Measurements from ENCODE around the gene FBXW8.

The FBXW8 gene

GRCh38 chr12:116943419-116944372 lies 32.9 kb downstream of the FBXW8 start:
- no peak overlapping the region for H3K4me3 ChIP-seq
- no peak for DNase-seq (ENCODE audit: low spot score)
- TF ChIP-seq CTCF (IDR thresholded peaks at IDR 0.05): no peak
- no peak overlapping the region for H3K27ac ChIP-seq

GRCh38 chr12:116945886-116946550 lies 35.3 kb downstream of the FBXW8 start:
- no peak for TF ChIP-seq CTCF (IDR thresholded peaks at IDR 0.05)
- H3K4me3 ChIP-seq: no peak overlapping the region
- no peak for DNase-seq (ENCODE audit: low spot score)
- no peak overlapping the region for H3K27ac ChIP-seq

- no peak for TF ChIP-seq CTCF (IDR thresholded peaks at IDR 0.05)
- Histone ChIP-seq H3K4me3 (no peak overlapping the region), H3K27ac (no peak overlapping the region)
- no peak for DNase-seq (ENCODE audit: low spot score)
Measured at GRCh38 chr12:116948298-116948697, 37.5 kb downstream of the FBXW8 start.

- Histone ChIP-seq H3K4me3 (no peak overlapping the region), H3K27ac (no peak overlapping the region)
- no peak for TF ChIP-seq CTCF (IDR thresholded peaks at IDR 0.05)
- no peak for DNase-seq (ENCODE audit: low spot score)
Measured at GRCh38 chr12:116950628-116951325, 40.0 kb downstream of the FBXW8 start.

- no peak for TF ChIP-seq CTCF (IDR thresholded peaks at IDR 0.05)
- Histone ChIP-seq H3K27ac (no peak overlapping the region), H3K4me3 (no peak overlapping the region)
- no peak for DNase-seq (ENCODE audit: low spot score)
Measured at GRCh38 chr12:116954710-116955381, 44.1 kb downstream of the FBXW8 start.

GRCh38 chr12:116955382-116956021 lies 44.8 kb downstream of the FBXW8 start:
- Histone ChIP-seq H3K27ac (no peak overlapping the region), H3K4me3 (no peak overlapping the region)
- DNase-seq (ENCODE audit: low spot score): no peak
- no peak for TF ChIP-seq CTCF (IDR thresholded peaks at IDR 0.05)

Measured in coronary artery (tissue), 2 donors.